Activated CD8-positive, alpha-beta memory T cell treated with anti-CD3 and anti-CD28 coated beads, Interleukin-2, amount 50 U/mL, for 1 hour (primary cell): ENCODE data around the gene NATD1.

Experiments used
- DNase-seq: peaks from one replicate; pipeline ENCODE4 v3.0.0-alpha.2; 2020; ENCODE audit errors: extremely low read depth

The NATD1 gene

DNA sequence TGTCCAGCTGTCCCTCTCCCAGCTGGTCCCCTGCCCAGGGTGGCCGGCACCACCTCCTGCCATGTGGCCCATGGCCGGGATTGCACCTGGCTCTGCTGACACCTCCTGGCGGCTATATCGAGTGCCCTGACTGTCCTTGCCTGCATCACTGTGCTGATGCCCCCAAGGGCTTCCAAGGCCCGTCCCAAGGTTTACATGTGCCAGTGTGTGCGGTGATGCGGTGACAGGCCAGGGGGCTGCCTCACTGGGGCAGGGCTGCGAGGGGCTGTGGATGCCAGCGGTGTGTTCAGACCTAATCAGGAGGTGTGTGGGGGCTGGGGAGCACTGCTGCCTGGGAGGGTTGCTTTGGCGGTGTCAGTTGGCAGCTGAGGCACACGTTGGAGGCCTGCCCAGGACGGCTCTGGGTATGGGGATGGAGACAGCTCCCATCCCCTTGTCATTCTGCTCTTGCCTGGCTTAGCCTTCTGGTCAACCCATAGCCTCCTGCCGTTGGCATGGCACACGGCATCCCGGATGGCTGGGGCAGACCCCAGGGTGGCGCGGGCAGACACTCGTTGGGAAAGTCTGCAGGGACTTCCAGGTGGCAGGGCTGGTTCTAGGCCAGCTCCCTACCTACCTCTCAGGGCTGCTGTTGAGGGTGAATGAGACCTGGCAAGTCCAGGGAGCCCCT lies 36.8 kb upstream of the NATD1 start:
- no peak for DNase-seq

- no peak for DNase-seq
Observed at GRCh38 chr17:21289175-21289901, 36.1 kb upstream of the NATD1 start.

DNA sequence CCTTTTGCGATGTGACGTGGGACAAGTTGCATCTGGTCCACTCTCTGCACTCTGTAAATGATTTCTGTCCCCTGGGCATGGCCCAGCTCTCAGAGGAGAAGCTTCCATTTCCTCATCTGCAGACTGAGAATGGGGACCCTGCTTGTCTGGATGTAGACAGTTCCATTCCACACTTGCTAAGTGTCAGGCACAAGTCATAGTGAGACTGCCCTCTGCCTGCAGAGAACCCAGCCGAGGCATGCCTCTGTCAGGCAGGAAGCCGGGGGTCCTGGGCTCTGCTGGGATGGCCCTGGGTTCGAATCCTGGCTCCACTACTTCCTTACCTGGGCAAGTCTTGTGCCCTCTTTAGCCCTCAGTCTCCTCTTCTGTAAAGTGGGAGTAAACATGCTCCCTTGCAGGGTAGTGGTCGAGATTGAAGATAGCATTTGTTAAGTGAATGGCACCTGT lies 35.4 kb upstream of the NATD1 start:
- no peak for DNase-seq

DNA sequence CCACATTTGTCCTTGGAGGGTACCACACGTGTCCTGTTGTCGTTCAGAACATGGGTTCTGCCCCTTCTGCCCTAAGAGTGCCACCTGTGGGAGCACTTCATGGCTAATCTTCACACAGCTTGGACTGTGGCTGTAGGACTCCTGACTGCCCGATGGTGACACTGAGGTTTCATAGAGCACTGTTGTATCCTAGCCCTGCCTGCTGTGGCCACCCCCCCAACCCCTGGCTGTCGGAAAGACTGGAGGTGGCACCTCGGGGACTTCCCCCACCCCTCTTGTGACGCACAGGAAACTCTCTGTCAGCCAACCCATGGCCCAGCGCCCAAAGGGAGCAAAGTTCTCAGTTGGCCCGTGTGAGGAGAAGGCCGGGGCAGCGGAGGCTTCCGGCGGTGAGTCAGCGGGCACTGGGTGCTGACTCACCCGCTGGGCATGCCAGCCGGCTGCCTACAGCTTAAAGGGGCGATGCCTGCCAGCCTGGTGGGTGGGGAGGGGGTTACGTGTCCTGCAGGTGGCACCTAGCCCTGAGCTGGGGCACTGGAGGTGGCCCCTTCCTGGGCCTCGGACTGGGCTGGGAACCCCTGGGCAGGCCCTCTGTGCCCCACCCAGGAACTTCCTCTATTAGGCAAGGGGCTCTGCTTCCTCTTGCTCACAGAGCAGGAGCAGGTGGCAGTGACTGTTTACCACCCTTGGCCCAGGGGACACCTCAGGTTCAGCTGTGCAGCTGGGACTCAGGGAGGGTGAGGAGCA lies 34.7 kb upstream of the NATD1 start:
- peak; percentile 97 for DNase-seq

DNA sequence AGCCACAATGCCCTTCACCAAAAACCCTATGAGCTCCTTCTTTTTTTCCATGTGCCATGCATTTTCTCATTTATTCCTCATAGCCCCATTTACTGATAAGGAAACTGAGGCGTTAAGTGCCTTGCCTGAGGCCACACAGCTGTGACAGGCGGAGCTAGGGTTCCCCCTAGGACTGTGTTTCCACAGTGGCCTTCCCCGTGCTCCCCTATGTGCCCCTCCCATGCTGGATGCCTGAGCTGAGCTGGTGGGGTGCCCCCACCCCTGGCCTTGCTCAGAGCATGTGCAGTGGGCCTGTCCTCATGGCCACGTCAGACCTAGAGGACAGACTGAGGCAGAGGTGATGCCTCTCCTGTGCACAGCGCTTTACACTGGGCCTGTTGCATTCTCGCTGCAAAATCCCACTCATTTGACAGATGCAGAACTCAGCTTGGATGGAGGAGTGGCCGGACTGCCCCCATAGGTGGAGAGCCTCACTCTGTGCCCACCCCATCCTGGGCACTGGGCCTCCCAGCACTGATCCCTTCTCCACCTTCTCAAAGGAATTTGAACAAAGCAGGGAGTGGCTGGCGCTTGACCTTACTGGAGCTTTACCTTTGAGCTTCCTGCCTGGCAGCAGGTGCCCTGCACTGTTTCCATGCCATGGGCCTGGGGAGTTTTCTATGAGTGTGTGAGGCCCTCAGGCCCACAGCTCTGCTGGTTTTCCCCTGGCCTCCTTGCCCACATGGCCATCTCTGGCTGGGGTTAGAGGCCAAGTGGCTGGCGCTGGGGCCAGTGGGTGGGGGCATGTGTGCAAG lies 33.9 kb upstream of the NATD1 start:
- no peak for DNase-seq

- DNase-seq = no peak
Observed at GRCh38 chr17:21286066-21286770, 33.0 kb upstream of the NATD1 start.

DNA sequence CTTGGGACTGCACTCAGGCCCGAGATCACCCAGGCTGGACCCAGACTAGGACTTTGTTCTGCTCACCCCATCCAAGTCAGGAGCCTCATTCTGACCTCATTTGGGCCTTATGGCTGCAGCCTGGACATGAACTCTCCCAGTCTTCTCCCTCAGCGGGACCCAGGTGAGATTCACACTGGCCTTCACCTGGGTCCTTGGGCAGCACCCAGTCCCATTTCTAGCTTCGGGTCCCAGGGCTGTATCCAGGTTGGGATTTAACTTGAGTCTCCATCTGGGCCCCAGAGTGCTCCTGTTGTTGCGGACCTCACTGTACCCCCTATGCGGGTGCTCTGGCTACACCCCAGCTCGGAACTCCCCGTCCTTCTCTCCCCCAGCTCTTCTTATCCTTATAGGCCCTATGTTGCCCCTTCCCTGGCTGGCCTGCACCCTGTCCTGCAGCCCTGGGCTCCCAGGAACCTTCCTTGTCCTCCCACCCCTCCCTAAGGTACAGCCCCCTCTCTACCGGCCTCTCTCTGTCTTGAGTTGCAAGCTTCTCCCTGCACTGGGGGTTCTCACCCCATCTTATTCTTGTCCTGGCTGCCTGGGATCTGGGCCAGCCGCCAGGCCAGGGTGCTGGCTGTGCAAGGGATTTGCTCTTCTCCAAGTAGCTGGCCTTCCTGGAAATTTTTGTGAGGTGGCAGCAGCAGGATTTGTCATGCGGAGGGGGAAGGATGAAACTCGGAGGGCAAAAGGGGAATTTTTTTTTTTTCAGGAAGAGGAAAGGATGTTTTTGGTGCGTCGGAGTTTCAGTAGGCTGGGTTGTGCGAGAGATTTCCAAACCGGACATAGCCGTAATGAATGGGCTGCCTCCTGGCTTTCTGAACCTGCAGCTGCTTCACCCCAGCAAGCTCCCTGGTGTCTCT lies 32.2 kb upstream of the NATD1 start:
- no peak for DNase-seq

GRCh38 chr17:21284319-21285163 lies 31.3 kb upstream of the NATD1 start, which contains the start of gene MAP2K3:
Gene MAP2K3, plus strand, starts transcription at chr17:21284711. Its CDS starts 210 bp downstream, at chr17:21284921.
- DNase-seq = peak; percentile 85

GRCh38 chr17:21283482-21284318 lies 30.5 kb upstream of the NATD1 start:
- no peak for DNase-seq

DNA sequence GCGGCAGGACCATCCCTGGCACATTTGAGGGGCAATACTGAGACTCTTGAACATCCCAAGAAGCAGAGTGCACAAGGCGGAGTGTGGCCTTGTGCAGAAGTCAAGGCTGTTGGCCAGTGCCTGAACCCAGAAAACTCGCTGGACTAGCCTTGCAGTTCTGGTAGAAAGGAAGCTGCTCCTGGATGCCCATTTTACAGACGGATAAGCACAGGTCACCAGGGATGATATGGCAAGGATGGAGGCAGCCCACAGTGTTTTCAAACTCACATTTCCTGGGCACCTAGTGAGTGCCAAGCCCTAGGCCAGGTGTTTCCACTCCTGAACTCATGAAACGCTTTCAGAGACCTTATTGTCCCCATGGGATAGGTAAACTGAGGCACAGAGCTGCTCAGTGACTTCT lies 29.6 kb upstream of the NATD1 start:
- no peak for DNase-seq

DNA sequence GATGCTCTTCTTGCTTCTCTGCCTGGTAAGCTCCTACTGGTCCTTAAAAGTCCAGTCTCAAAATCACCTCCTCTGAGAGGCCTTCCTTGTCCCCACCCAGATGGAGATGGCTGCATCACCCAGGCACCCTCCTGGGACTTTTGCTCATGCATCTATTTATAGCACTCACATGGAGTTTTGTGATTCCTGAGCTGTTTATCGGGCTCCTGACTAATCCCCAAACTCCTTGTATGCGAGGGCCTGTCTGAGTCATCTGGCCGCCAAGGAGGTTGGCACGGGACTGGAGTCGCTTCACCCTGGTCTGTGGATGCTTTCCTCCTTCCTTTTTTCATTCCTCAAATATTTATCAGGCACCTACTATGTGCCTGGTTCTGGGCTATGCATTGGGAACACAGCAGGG lies 29.0 kb upstream of the NATD1 start:
- DNase-seq = no peak

GRCh38 chr17:21280081-21280518 lies 26.9 kb upstream of the NATD1 start:
- peak; percentile 74 for DNase-seq

- DNase-seq = no peak
Observed at GRCh38 chr17:21279582-21279981, 26.4 kb upstream of the NATD1 start.

GRCh38 chr17:21279198-21279535 lies 26.0 kb upstream of the NATD1 start:
- no peak for DNase-seq

DNA sequence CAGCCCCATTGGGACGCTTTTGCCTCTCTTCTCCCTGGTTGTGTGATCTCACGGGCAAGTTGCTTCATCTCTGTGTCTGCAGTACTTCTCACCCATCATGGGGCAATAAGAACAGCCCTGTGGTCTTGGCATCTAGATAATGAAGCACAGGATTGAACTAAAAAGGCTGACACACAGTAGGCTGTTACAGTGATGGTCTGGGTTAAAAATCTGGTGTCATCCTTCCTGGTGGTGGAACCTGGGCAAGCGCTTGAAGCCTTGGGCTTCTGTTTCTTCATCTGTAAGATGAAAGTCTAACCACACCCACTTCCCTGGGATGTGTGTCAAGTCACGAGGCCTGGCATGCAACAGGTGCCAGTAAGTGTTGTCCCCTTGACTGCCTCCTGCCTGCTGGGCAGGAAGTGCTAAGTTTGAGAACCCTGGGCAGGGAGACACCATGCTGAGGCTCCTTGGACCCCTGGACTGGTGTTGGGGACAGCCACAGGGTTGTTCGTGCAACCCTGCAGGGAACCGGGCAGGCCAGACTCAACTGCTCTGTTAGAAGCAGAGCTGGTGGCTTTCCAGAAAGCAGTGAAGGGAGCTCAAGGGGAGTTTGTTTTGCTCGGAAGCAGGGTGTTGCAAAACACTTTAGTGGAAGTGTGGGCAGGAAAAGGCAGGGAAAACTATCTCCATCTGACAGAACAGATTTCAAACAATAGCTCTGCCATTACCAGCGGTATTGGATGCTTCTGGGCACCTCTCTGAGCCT lies 25.4 kb upstream of the NATD1 start:
- DNase-seq = no peak

GRCh38 chr17:21277332-21277731 lies 24.1 kb upstream of the NATD1 start:
- no peak for DNase-seq

DNA sequence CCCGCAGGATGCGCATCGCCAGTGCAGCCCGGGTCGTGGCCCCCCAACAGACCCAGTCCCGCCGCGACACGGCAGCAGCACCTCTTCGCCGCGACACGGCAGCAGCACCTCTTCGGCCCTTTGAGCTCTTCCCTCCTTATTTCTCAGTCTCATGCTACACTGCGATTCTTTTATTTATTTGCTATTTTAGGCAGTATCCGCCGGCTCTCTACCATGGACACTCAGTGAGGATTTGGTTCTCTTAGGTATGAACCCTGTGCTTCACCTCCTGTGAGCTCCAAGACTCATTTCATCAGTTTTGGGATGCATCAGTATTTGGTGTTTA lies 23.0 kb upstream of the NATD1 start:
- no peak for DNase-seq
